B cell (primary cell): ENCODE measurements around the gene FOXA3.

ENCODE experiments used
- EZH2 ChIP-seq: IDR thresholded peaks from 2 replicates; pipeline ENCODE4 v1.6.1; 2012; ENCODE audit warnings: borderline replicate concordance, low read depth, mild to moderate bottlenecking, moderate library complexity, low read length; ENCODE audit not compliant: insufficient read depth, poor library complexity, severe bottlenecking
- TF ChIP-seq, protein P1 (sequence below): fragments of 200-600 bp; IDR thresholded peaks from one replicate; pipeline ENCODE4 v1.8.0; 2022; ENCODE audit warnings: antibody characterized with exemption, mild to moderate bottlenecking

DNA sequence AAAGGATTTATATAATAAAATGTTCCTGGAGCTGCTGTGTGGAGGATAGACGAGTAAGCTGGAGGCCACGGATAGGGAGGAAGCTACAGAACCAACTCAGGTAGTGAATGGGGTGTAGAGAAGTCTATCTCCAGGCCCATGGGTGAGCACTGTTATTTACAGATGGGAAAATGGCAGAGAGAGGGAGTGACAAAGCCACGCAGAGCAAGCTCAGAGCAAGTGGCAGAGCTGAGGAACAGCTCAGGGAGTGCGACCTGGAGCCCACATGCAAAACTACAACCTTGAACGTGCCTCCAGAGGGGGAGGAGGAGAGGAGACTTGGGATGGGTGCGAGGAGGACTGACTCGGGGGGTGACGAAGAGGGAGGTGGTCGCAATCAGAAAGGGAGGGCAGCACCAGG lies 35.6 kb upstream of the FOXA3 start:
- TF ChIP-seq, protein P1, sequence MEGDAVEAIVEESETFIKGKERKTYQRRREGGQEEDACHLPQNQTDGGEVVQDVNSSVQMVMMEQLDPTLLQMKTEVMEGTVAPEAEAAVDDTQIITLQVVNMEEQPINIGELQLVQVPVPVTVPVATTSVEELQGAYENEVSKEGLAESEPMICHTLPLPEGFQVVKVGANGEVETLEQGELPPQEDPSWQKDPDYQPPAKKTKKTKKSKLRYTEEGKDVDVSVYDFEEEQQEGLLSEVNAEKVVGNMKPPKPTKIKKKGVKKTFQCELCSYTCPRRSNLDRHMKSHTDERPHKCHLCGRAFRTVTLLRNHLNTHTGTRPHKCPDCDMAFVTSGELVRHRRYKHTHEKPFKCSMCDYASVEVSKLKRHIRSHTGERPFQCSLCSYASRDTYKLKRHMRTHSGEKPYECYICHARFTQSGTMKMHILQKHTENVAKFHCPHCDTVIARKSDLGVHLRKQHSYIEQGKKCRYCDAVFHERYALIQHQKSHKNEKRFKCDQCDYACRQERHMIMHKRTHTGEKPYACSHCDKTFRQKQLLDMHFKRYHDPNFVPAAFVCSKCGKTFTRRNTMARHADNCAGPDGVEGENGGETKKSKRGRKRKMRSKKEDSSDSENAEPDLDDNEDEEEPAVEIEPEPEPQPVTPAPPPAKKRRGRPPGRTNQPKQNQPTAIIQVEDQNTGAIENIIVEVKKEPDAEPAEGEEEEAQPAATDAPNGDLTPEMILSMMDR, result no peak
- no peak for TF ChIP-seq EZH2
